ENCODE results near the gene LNX2.
A peak's percentile ranks its signal among the peaks of the same experiment; 100 is the strongest.

Gene LNX2

DNA sequence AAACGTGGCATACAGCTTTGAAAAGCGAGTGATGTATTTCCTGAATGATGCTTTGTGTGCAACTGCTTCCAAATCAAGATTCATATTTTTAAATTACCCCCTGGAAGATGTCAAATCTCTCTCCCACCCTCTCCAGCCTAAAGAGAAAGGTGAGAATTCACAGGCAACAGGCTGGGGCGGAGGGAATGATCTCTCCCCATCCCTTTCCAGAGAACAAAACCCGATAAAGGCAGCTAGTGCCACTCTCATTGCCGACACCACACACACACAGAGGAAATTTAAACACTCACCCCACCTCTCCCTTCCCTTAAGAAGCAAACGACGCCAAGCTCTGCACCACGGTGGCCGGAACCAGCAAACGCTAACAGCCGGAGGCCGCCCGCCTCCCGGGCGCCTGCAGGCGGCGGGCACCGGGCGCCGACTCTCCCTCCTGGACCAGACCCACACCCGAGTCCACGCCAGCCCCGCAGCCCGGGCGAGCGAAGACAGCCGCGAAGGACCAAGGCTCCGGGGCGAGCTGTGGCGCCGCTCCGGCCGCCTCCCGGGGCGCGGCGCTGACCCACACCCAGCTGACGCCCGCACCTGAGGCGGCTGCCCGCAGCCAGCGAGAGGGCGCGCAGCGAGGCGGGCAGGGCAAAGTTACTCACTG, 477 bp downstream of the LNX2 start:
- in situ Hi-C loops (cut with MboI; ENCODE audit: low pct_unique_long_range_greater_than_20kb, low sequenced_read_pairs): no loop called here
- peak; percentile 67 for DNase-seq

DNA sequence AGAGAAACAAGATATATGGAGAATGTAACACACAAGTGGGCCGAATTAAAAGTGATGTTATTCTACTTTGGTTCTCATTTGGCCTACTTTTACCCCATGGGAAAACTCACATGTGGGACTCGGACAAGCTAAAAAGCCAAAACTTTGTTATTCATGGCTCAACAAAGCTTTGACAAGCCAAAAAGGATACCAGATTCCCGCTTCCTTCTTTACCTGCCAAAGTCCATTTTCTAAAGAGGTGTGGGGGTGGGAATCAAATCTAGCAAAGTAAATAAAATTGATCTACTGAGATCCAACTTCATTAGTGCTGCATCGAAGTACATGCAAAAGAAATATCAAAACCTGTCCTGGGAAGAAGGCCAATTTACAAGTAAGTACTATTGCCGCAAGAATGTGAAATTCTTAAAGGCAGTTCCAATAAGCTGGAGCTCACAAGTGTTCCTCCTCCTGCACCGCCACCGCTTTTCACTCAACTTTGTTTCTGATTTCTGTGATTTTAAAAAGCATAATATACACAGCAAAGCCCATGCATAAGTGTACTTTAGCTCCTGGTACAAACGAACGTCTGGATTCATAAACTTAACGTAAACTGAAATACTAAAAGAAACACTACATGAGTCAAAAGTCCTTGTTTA, 1.1 kb downstream of the LNX2 start:
- in situ Hi-C loops (cut with MboI; ENCODE audit: low pct_unique_long_range_greater_than_20kb, low sequenced_read_pairs): no loop called here
- DNase-seq: peak; percentile 20

DNA sequence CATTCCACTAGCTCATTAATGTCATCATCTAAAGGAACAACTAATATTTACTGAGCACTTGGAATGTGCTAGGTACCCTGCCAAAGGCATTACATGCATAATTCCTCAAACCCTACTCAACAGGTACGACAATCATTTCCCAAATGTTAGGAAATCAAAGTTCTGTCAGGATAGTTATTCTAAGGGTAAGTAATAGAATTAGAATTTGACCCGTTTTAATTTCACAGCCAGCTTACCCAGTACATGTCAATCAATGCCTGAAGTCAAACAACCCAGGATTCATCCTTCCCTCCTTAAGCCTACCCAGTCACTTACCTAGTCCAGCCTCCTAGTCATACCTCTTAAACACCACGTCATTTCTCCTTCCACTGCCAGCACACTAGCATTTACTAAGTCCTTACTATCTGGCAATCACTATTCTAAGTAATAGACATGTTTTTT, 2.4 kb downstream of the LNX2 start:
- in situ Hi-C loops (cut with MboI; ENCODE audit: low pct_unique_long_range_greater_than_20kb, low sequenced_read_pairs): no loop called here
- no peak for DNase-seq

DNA sequence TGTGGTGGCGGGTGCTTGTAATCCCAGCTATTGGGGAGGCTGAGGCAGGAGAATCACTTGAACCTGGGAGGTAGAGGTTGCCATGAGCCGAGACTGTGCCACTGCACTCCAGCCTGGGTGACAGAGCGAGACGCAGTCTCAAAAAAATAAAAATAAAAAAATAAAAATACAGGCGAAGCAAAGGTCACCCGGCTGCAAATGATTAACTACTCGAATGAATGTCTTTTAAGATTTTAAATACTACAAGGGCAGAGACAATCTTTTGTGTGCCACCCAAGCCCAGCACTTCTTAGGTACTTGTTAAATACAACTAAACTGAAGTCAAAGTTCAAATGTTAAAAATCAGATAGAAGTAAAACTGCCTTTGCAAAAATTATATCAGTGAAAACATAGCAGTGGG, 6.7 kb downstream of the LNX2 start:
- in situ Hi-C loops (cut with MboI; ENCODE audit: low pct_unique_long_range_greater_than_20kb, low sequenced_read_pairs): no loop called here
- DNase-seq: no peak

DNA sequence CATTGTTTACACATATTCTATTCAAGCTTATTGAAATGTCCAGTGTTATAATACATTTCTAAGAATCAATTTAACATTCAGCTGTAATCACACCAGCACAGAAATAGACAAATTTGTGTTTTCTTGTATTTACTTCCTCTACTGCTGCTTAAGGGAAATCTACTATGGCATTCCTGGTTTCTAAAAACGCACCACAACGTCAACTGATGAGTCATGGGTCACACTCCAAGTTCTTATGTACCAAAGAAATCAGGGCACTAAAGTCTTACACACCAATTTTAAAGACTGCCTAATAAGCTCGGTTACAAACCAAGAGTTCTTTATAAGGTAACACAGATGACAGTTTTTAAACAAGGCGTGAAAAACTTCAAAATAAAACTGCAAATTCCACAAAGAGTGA, 13.2 kb downstream of the LNX2 start:
- in situ Hi-C loops (cut with MboI; ENCODE audit: low pct_unique_long_range_greater_than_20kb, low sequenced_read_pairs): no loop called here

DNA sequence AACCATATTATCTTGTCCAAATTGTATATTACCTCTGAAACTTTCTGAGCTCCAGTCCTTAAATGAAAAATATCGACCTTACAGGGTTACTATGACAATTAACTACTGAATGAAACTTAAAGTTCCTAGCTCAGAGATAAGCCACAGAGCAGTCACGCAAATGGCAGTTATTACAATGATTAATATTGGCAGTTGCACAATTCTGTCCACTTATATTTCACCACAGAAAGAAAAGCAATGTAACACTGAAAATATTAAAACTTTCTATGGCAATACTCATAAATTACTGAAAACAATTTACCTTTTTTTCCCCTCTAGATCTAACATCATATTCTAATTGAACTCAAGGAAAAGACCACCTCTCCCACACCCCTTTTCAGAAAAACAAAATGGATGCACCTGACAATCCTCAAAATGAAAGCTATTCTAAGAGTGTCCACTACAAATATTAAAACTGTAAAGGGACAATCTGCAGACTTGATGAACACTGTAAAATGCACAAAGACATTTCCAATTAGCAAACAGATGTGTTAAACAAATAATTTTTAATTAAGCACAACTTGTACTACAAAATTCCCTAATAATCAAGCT, 14.6 kb downstream of the LNX2 start:
- in situ Hi-C loops (cut with MboI; ENCODE audit: low pct_unique_long_range_greater_than_20kb, low sequenced_read_pairs): no loop called here
- no peak for DNase-seq

More for the DNA sequence above, 13.2 kb downstream of the LNX2 start:
- DNase-seq: no peak

DNA sequence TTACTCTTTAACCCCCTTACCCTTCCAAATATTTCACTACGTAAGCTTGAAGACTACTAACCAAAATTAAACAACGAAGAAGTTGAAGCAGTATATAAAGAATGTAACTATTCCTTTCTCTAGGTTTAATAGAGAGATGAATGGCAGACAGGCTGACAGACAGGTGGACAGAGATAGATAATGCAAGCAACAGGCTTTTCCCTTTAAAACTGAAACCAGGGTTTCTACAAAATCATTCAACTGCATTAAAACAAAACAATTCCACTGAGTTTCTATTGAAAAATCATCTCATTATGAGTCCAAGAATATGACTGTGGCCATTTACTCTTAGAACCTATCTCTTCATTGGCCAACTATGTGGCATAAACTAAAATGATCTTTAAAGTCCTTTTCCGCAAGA, 15.2 kb downstream of the LNX2 start:
- DNase-seq: no peak
- in situ Hi-C loops (cut with MboI; ENCODE audit: low pct_unique_long_range_greater_than_20kb, low sequenced_read_pairs): no loop called here

DNA sequence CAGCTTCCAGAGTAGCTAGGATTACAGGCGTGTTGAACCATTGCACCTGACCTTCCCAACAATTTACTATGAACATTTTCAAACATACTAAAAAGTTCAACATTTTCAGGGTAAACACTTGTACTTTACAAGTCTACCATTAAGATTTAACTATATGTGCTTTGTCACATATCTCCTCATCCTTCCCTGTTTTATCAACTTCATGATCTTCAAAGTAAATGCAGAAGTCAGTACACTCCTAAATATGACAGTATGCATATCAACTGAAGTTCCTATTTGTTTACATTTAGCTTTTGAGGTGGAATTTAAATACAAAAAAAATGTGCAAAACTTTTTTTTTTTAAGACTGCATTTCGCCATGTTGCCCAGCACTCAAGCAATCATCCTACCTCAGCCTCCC, 18.5 kb downstream of the LNX2 start:
- in situ Hi-C loops (cut with MboI; ENCODE audit: low pct_unique_long_range_greater_than_20kb, low sequenced_read_pairs): no loop called here
- peak; percentile 20 for DNase-seq

DNA sequence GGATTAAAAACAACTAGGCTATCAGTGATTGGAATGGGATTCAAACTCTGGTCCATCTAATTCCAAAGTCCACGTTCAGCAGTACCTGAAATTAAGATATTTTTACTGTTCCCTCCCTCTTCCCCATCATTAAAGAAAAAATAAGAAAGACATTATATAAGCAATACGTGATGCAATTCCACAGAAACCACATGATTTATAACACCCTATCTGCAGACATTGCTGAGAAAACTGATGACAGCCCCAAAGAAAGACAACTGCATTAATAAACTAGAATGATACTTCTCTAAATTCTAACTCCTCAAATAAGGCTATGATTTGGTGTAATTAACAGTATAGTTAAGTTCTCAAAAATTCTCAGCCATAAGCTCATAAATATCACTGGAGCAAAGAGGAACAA, 19.1 kb downstream of the LNX2 start:
- in situ Hi-C loops (cut with MboI; ENCODE audit: low pct_unique_long_range_greater_than_20kb, low sequenced_read_pairs): no loop called here

DNA sequence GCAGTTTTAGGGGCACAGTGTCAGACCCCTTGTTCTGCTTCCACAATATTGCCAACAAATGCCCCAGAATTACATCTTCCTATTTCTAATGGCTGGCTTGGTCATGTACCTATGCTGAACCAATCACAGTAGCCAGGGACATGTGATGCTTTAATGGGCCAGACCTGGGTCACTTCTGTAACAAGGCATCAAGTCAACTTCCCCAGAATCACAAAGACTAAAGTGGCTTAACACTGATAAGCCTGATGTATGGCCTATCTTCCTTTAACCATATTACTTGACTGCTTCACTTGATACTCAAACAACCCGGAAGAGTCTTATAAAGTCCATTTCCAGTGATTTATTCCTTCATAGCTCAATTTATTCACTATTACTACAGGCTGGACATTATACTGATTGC, 19.6 kb downstream of the LNX2 start:
- in situ Hi-C loops (cut with MboI; ENCODE audit: low pct_unique_long_range_greater_than_20kb, low sequenced_read_pairs): no loop called here
- no peak for DNase-seq

More for the DNA sequence above, 19.1 kb downstream of the LNX2 start:
- no peak for DNase-seq

DNA sequence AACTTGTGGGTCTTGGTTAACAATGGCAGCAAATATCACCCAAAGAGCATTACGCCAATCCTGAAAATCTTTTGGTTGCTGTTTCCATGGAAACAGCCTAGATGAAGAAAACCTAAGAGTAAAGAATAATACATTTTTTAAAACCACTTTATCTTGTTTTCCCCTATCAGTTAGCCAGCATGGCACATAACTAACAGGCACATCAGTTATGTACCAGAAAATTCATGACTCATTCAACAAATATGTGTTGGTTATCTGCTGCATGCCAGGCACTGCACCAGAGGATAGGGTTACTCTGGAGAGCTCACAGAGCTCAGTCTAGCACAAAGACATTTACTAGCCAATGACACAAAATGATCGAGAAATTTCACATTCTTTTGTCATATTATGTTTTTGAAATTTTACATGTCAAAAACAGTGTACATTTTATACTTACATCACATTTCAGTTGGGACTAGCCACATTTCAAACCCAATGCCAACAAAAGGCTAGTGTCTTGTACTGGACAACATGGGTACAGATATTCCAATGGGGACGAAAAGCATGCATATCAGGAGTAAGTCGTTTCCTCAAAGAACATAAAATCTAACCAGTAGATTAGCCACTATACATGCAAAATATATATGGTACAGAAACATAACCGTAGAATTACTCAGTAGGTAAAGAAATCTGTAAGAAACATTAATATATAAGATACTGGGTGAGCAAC, 20.3 kb downstream of the LNX2 start:
- in situ Hi-C loops (cut with MboI; ENCODE audit: low pct_unique_long_range_greater_than_20kb, low sequenced_read_pairs): no loop called here
- DNase-seq: no peak

DNA sequence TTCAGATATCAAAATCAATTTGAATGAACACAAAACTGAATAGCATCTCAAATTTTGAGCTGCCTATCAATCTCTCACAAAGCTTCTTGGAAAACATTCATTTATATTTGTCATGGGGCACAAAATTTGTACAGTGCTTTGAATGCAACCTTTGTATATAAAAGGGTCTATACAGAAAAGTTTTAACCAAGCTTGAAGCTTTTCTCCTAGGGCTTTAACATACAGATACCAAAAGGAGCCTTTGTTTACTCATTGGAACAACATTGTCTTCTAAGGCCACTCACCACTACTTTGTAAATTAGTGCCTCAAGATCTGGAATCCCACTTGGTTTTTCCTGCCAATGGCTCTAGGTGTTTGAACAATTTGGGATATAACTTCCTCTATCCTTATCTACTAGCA, 21.2 kb downstream of the LNX2 start:
- in situ Hi-C loops (cut with MboI; ENCODE audit: low pct_unique_long_range_greater_than_20kb, low sequenced_read_pairs): no loop called here

DNA sequence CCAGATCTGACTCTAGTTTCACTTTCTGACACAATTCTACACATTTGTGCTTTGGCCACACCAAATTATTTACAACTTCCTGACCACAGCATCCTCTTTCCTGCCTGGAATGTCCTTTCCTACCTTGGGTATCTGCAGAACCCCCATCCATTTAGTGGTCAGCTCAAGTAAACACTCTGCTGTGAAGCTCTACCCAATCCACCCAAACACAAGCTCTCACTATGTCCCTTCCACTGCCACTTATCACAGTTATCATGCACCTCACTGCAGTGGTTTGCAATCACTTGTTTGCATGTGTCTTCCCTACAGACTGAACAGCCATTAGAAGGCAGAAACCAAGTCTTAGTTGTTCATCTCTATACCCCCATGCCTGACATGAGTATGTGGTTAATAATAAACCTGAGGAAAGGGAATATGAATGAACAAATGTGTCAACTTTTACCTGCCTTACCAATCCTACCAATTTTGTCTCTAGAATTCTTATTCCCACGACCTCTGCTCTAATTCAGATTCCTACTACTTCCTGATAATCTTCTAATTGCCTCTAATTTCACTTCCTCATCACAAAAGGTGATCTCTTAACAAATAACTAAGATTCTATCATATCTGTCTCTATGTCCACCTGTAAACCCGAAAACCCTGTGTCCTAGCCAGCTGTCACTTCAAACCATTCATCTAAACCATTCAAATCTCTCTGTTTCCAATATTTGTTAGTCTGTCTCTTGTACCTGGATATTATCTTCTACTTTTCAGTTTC, 25.1 kb downstream of the LNX2 start:
- in situ Hi-C loops (cut with MboI; ENCODE audit: low pct_unique_long_range_greater_than_20kb, low sequenced_read_pairs): no loop called here
- DNase-seq: no peak

More for the DNA sequence above, 21.2 kb downstream of the LNX2 start:
- DNase-seq: no peak

DNA sequence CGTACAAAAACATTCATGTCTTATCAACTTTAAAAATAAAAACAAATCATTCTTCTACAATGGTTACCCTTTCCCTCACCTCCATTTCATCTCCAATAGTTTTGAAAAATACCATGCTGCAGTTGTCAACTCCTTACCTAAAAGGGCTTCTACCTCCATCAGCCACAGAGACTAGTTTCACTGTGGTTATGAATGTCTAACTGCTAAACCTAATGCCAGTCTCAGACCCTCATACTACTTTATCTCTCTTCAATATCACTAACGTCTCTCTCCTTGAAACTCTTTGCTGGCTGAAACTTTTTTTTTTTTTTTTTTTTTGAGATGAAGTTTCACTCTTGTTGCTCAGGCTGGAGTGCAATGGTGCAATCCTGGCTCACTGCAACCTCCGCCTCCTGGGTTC, 27.1 kb downstream of the LNX2 start:
- in situ Hi-C loops (cut with MboI; ENCODE audit: low pct_unique_long_range_greater_than_20kb, low sequenced_read_pairs): no loop called here
- no peak for DNase-seq

DNA sequence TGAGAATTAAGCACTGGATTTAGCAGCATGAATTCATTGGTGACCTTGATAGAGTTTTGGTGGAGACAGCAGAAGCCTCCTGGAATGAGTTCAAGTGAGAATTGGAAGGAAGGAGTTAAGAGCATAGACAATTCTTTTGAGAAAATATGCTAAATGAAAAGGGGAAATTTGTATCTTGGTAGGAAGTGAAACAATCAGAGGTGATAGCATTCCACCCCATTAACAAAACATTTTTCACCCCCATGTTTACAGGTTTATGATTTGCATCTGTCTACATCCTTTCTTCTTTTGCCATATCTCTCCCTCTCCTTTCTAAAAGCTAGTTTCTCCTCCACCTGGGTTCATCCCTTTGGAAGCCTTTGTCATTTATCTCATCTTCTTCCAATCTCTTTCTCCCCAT, 27.5 kb downstream of the LNX2 start:
- no peak for DNase-seq
- in situ Hi-C loops (cut with MboI; ENCODE audit: low pct_unique_long_range_greater_than_20kb, low sequenced_read_pairs): no loop called here

DNA sequence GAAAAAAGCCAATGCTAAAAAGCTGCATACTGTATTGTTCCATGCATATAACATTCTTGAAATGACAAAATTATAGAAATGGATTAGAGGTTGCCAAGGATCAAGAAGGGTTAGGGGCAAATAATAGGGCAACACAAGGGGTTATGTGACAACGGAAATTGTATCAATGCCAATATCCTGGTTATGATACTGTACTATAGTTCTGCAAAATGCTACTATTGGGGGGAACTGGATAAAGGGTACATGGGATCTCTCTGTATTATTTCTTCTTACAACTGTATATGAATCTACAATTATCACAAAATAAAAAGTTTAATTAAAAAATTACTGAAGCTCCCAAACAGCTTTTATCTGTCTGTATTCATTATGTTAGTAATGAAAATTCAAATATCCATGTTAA, 31.9 kb downstream of the LNX2 start:
- in situ Hi-C loops (cut with MboI; ENCODE audit: low pct_unique_long_range_greater_than_20kb, low sequenced_read_pairs): no loop called here
- no peak for DNase-seq

DNA sequence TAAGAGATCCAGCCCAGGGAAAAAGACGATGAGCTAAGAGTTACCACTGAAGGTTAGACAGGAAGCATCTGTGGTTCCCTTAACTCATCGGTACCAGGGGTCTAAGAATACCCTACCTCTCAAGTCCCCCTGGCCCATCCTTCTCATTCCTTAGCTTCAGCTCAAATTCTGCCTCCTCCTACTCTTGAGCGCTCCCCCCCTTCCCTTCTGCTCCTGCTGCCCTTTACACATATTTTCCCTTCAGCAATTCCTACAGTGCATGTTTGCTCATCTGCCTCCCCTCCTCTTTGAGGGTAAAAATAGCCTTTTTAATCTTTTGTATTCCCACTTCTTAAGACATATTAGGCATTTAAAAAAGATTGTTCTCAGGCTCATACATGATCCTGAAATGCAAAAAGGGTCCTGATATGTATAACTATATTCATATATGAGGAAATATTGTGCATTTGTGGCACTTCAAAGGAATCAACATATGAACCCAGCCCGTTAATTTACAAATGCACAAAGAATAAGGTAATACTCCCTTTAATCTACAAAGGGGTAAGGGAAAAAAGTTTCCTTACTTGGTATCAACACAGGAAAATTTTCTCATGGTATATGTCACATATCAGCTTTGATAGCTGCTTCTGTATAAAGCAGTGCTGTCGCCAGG, 33.1 kb downstream of the LNX2 start:
- peak; percentile 32 for DNase-seq
- in situ Hi-C loops (cut with MboI; ENCODE audit: low pct_unique_long_range_greater_than_20kb, low sequenced_read_pairs): no loop called here

DNA sequence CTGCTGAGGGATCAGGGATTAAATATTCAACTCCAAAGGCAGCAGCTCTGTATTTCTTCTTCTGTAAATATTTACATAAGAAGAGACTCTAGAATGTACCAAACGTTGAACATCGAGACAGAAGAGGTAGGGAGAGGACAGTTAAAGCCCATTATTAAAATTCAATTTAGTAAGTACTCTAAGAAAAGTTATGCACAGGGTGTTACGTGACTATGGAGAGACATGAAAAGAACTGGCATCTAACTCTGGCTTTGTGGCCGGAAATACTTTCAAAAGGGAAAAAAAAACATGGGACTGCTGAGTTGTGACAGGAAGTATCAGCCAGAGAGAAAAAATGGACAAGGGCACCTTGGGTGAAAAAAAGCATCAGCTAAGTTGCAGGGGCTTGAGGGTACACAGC, 36.7 kb downstream of the LNX2 start:
- peak; percentile 65 for DNase-seq

More for the DNA sequence above, 36.7 kb downstream of the LNX2 start:
- in situ Hi-C loops (cut with MboI; ENCODE audit: low pct_unique_long_range_greater_than_20kb, low sequenced_read_pairs): no loop called here
